Stimulated activated CD8-positive, alpha-beta memory T cell treated with anti-CD3 and anti-CD28 coated beads, Interleukin-4, amount 100 ng/mL, for 24 hours (primary cell): ENCODE measurements around the gene MACC1.
"Not testable (repeated sequence)": the region's sequence is repeated elsewhere in the genome, so short reads cannot be mapped to it uniquely, and the experiment has no call there.

Source experiments
- DNase-seq: peaks from one replicate; pipeline ENCODE4 v3.0.0-alpha.2; 2020; ENCODE audit warnings: low read depth

MACC1 gene

DNA sequence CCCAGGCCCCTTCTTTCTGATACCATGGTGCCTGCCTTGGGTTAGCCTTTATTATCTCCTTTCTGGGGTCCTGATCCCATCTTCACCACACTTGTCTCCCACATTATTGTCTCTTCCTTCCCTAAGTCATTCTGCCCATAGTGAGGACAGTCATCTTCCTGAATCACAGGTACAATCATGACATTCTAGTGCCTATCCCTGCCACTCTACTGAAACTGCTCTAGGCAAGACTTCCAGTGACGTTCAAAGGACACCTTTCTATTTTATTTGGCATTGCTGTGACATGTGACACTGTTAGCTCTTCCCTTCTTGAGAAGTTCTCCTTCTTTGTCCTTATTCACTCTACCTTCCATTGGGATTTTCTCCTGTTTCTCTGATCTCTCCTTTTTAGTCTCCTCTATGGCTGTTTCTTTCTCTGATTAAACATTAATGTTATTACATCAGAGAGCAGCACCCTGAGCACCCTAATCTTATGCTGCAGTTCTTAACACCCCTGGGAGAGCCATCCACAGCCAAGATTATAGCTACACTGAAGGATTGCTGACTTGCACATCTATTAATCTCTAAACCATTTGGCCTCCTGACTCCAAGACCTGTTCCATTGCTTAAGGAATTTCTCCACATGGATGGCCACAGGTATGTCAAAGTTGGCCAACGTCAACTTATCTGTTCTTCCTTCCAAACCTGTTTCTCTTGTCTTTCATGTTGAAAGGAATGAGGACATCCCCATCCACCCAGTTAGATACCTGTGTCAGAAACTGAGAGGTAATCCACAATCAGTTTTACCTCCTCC, 10.9 kb downstream of the MACC1 start:
- DNase-seq, result no peak

DNA sequence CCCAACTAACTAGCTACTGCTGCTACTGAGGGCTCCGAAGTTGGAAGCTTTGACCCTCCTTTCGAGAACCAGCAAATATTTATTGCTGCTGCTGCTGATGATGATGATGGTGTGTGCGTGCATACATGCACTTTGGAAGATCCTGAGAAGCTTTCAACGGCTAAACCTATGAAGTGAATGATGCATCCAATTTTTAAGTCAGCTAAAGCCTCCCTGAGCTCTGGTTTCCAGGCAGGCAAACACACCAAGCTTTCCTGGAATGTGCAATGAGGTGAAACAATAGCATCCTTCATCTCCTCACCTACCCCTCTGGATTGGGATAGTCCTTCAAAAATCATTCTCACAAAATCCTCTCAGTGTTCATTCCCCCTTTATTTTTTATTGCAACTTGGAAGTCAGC, 13.9 kb downstream of the MACC1 start:
- no peak for DNase-seq

DNA sequence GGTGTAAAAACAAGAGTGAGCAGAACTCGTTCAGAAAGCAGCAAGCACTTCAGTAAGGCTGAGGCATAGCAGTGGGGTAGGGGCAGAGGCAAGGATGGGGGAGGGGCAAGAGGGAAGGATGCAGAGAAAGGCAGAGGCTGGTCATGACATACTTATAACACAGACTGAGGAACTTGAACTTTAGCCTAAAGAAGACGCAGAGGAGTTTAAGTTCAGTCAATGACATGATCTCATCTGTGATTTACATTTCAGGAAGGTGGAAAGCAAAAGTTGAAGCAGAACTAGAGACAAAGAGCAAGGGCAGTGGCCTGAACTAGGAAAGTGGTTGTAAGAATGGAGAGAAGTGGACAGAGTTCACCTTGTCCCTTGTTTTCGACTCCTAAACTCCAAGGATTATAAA, 15.8 kb downstream of the MACC1 start:
- no peak for DNase-seq

DNA sequence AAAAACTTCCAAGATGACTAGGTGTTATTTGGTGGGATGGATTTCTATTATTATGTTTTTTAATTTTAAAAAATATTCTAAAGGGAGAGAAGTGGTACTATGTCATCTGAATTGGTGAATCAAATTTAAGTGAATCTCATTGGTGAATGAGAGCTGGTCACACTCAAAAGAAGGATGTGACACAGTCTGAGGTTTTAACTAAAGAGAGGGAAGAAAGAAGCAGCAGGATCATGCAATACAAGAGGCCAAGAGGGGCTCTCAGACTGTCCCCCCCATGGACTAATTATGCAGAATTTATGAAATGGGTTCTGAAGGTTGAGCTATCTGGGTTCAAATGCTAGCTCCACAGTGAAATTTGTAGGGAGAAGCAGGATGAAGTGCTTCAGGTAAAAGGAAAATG, 16.2 kb downstream of the MACC1 start:
- no peak for DNase-seq

DNA sequence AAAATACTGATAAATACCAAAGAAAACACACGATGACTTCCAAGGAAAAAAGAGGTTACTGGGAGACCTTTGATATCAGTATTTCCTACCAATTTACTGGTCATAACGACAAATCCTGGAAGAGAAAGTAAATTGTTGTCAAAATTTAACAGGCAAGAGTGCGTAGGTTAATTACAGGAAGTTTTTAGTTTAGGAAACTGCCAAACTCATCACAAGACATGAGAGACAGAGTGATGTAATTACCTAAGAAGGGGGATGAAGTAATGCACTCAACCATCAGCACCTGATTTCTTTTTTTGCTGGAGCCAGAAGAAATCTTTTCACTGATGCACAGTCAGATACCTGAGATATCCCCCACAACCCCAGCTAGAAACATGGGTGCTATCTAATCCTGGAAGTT, 16.8 kb downstream of the MACC1 start:
- DNase-seq, result no peak

DNA sequence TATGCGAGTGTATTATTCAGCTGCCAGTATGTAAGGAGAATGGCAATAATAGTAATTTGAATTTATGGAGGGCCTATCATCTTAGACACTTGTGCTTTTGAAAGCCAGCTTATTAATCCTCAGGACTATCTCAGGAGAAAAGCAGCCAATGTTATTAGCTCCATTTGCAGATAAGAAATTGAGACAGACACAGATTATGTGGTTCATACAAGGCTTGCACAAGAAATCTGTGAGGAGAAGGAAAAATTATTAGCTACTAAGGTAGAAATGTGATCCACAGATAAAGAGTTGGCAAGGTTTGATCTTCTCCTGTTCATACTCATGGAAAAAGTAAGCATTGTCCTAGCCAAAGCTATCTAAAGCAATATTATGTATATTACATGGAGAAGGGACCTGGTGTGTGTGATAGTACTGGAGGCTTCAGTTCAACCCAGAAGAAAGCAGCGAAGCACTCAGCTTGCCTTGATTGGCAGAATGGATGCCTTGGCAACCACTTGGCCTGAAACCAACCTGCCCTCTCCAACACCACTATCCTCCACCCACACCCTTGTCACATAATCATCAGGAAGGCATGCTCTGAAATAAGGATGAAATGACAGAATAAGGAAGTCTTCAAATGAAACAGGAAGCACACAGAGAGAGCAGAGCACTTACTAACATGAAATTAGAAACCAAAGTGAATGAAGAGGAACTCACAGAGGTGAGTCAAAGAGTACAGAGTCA, 18.0 kb downstream of the MACC1 start:
- no peak for DNase-seq

DNA sequence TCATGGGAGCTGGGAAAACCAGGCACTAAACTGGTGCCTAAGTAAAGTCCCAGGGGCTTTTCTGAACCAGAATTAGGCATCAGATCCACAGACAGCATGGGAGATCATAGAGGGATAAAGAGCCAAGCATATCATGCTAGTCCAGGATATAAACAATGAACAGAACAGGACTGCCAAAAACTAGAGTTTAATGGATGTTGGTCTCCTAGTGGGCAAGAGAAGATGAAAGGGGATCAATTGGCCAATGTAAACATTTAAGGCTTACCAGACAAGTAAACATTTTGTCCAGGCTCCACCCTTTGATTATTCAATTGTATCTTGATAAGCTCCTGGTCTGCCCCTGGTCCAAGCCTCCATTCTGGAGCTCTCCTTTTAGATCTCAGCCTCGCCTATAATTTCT, 18.9 kb downstream of the MACC1 start:
- DNase-seq, result no peak

DNA sequence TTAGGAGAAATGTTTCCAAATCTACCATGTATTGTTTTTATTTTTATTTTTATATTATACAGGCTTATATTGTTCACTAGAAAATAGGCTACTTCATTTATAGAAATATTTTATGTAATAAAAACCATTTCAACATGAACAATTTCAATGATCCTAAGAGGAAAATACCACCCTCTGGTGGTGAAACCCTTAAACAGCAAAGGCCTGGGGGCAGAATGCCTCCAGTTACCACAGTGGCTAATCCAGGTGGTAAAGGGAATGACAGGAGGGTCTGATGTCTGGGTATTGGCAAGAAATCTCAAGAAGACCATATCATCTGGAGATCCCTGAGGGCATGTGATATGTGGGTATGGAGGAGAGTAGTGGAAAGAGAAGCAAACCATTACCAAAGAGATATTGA, 19.3 kb downstream of the MACC1 start:
- no peak for DNase-seq

DNA sequence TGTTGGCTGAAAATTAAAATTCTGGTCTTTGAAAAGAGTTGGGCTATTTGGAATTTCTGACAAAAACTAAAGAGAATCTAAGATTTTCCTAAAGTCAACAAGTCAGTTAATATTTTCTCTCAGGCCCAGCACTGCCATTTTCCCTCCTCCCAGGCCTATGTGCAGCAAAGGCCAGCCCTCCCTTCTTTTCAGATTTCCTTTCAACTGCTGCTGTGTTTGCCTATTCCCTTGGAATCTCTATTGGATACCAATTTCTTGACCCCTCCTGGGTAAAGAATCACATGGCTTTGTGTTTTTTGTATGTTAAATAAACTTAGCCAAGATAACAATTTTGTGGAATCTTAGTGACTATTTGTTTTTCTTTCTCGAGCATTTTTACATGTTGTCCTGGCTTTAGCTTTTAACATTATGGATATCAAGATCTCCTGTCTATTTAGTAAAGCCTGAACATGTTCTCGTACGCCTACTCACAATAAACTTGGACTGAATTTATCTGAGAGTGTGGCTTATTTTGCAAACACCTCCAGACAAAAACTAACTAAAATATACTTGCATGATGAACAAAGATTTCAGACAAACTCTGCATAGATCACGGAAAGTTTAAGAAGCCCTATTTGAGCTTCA, 19.9 kb downstream of the MACC1 start:
- DNase-seq, result no peak

DNA sequence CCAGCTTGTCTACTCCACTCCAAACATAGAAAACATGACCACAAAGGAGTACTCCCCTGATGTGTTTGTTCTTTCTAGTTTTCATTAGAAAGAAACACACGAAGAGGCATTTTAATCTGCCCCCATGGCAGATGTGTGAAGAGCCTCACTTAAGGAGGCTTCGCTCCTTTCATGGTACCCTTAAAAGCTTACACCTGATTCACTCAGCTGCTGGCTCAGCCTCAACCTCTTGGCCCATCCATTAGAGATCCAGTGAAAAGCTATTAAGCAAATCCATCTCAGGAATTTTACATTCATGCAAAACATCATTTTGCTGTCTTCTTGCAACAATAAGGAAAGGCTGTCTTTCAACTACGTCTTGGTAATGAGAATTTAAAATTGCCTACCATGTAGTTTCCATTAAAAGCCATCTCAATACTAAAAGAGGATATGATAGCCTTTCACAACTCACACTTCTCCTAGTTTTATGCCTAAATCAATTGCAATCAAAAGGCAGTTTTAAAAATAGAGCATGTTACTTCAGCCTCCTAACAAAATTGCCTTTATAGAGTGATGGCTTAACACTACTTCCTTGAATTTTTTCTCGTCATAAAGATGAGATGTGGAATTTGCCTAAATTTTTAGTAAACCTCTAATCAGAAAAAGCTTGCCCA, 22.7 kb downstream of the MACC1 start:
- no peak for DNase-seq

DNA sequence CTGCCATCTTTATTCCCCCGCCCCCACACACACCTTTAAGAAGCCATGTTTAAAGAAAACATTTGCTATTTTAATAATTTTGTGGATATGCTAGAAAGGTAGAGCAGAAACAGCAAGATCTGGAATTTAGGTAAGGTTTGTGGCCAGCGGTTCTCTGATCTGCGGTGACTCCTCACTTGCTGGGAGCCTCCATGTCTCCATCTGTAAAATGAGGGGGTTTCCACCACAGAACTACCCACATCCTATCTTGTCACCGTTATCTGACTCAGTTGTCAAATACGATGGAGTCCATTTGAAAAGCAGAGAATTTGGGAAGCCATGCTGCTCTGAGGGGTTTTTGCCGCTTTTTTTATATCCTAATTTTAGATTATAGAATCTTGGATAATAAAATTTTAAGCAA, 23.3 kb downstream of the MACC1 start:
- no peak for DNase-seq

DNA sequence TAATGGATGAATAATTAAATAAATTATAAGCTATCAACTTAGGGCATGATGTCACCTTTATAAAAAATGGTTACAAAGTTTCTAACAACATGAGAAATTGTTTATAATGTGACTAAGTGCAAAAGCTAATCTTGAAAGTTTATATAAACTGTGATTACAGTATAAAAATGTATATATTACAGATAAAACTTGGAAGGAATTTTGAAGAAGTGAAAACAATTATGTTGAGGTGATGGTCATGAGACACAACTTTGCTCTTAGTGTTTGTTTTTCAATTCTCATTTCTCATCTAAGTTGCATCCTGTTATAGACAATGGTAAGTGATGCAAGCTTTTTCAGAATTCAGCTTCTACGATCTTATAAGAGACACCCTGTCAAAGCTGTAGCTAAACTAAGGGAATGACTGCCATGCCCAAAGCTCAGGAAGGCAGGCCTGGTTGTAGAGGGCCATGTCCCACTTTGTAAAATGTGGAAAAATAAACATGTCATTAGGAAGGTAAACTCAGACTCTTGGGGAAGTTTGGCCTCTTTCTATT, 23.9 kb downstream of the MACC1 start:
- DNase-seq, result no peak

DNA sequence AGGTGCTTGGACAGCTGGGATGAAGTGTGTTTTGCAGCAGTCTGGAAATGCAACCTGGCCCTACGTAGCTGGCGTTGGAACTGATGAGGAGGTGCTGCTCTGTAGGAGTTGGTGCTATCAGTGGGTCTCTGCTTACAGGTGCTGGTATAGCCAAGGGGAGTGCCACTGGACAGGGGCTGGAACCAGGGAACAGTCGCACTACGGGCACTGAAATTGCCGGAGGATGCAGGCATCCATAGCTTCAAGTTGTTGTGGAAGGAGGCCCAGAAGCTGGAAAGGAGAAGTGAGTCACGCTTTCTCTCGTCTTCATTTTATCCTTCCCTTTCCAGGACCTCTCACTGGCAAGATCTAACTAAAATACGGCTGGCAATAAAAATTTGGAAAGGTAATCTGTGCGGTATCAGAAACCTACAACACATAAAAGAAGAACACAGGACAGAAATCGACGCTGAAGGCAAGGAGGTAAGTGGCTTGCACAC, 25.8 kb downstream of the MACC1 start:
- no peak for DNase-seq

DNA sequence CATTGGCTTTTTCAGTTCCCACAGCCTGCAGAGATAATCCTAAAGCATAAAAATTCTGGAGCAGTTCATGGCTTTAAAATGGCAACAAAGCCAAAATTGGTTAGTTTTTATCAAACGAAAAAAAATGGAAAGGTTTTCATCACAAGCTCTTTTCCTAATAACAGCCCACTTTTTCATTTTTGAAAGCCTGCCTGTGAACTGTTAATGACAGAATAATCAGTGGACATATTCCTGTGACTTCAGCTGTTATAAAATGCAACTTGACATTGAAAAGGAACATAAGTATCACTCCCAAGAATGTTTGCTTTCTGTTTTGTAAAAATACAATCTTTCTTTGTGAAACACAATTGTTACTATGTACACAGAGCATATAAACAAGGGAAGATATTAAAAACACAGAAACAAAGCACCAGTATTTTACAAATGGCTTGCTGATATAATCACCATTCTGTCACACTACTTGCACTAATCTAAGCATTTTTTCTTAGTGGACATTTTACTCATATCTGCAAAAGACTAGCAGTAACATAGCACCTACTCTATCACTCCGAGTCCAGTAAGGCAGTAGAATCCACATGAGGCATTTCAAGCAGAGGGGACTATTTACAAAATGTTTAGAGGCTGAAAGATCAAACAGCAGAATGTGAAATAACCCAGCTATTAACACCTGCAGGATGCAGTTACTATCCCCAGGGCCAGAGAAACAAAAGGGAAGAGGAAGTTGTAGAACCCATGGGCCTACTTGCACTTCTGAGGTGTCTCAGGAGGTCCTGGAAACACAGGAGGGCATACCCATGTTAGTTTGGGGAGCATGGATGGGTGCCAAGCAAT, 26.4 kb downstream of the MACC1 start:
- DNase-seq, result no peak

DNA sequence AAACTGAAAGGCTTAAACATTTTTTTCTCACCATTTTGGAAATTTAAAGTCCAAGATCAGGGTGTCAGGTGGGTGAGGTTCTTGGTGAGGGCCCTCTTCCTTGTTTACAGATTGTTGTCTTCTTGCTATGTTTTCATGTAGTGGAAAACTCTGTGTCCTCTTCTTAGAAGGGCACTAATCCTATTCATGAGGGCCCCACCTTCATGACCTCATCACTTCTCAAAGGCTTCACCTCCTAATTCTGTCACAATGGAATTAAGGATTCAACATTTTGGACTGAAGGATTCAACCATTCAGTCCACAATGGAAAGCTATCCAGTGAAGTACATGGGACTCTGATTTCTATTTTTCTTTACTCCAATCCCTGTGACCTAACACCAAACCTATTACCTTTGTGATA, 27.3 kb downstream of the MACC1 start:
- no peak for DNase-seq

DNA sequence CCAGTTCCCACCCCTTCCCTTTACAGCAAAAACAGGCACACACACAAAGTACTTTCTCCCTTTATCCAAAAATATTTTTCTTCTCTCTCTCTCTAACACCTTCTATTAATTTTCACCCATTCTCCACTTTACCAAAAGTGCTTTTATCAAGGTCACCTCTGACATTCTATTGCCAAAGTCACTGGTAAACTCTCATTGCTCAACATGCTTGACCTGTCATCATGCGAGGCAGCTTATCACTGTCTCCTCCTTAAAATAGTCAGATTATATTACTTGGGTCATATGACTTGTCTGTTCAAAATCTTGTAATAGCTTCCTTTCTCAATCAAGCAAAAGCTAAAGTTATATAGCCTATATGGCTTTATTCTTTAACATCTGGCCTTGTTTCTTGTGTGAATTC, 28.6 kb downstream of the MACC1 start:
- DNase-seq, result no peak

DNA sequence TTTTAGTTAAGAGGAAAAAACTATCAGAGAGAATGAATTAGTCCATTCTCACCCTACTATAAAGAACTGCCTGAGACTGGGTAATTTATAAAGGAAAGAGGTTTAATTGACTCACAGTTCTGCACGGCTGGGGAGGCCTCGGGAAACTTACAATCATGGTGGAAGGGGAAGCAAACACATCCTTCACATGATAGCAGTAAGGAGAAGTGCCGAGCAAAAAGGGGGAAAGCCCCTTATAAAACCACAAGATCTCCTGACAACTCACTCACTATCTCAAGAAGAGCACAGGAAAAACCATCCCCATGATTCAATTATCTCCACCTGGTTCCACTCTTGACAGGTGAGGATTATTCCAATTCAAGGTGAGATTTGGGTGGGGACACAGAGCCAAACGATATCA, 29.3 kb downstream of the MACC1 start:
- not testable (repeated sequence) for DNase-seq

DNA sequence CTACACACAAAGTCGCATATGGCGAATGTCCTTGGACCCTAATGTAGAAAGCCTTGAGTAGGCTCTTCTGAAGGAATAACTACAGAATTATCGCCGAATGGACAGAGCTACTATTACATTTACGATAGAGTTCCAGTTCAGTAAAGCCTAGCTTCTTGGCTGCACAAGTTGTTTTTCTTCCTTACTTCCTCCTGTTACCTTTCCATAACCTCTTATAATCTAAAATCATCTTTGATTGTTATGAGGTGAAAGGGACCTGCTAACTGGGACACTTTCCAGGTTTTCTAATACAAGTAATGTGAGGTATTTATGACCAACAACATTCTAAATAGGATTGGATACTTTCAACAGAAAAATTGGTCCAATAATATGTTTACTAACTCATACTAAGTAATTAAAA, 31.2 kb downstream of the MACC1 start:
- DNase-seq, result no peak

DNA sequence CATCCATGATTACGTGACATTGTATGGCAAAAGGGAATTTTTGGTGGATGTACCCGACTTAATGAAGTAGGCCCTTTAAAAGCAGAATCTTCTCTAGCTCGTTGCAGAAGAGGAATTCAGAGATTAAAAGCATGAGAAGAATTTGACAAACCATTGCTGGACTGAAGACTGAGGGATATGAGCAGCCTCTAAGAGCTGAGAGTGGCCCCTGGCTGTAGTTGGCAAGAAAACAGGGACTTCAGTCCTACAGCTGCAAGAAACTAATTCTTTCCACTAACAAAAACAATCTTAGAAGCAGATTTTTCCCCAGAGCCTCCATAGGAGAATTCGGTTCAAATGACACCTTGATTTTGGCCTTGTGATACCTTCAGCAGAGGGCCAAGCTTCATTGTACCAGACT, 34.1 kb downstream of the MACC1 start:
- DNase-seq, result no peak

DNA sequence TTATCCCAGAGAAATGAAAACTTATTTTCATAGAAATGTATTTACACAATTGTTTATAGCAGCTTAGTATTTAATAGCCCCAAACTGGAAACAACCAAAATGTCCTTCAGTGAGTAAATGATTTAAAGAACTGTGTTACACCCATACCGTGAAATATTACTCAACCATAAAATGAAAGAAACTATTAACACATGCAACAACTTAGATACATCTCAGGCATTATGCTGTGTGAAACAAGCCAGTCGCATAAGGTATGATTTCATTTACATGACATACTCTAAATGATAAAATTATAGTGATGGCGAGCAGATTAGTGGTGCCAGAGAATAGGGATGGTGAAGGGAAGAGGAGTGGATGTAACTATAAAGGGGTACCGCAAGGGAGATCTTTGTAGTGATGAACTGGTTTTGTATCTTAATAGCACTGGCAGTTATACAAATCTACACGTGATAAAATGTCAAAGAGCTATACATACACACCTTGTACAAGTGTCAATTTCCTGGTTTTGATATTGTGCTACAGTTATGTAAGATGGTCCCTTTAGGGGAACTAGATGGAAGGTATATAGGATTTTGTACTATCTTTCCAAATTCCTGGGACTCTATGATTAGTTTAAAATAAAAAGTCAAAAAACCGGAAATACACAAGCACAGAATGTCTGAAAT, 40.5 kb downstream of the MACC1 start:
- DNase-seq, result no peak

DNA sequence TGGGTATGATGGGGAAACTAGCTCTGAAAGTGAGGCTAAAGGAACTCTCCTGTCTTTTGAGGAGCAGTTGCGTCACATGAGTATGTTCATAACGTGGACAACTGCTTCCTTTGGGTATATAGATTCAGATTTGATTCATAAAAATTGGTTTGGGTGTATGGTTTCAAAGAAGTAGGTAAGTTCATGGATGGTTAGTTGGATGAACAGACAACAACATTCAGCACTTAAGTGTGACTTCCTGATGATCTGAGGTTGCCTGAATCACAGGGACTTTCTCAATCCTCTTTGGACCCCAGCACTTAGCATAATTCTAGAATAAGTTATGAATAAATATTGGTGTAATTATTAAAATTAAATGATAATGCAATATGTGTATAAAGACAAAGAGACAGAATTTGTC, 43.4 kb downstream of the MACC1 start:
- no peak for DNase-seq
